ACHN (cell line): Measurements from ENCODE around the gene SCRT2.

Source experiments
- DNase-seq: peaks from one replicate; pipeline ENCODE4 v3.0.0-alpha.2; 2015
- in situ Hi-C: cut with HindIII; loops from 2 replicates; pipeline ENCODE4 v1.10.0; 2017; ENCODE audit warnings: low sequenced_read_pairs, low pct_ligation_motif_present, low pct_unique_long_range_greater_than_20kb

SCRT2 gene

DNA sequence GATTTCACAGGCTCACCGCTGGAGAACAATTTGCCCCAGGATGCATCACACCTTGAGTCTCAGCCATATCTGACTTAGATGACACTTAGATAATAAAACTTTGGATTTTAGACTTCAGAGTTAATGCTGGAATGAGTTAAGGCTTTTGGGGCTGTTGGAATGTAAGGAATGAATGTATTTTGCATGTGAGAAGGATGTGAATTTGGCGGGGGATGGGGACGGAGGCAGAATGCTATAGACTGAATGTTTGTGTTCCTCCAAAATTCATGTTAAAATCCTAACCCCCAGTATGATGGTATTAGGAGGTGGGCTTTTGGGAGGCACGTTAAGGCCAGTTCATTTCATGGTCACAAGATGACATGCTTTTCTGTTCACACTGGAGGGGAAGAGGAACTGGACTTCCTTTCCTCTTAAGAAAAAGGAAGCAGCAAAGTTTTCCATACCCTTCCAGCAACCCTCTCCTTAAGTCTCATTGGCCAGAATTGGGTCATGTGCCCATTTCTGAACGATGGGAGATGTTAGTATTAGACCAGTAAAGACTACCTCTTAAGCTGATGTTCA lies 16.8 kb downstream of the SCRT2 start:
- no peak for DNase-seq
- in situ Hi-C loops: no loop called here

- DNase-seq: no peak
- in situ Hi-C loops: no loop called here
Measured at GRCh38 chr20:658202-658601, 17.4 kb downstream of the SCRT2 start.

DNA sequence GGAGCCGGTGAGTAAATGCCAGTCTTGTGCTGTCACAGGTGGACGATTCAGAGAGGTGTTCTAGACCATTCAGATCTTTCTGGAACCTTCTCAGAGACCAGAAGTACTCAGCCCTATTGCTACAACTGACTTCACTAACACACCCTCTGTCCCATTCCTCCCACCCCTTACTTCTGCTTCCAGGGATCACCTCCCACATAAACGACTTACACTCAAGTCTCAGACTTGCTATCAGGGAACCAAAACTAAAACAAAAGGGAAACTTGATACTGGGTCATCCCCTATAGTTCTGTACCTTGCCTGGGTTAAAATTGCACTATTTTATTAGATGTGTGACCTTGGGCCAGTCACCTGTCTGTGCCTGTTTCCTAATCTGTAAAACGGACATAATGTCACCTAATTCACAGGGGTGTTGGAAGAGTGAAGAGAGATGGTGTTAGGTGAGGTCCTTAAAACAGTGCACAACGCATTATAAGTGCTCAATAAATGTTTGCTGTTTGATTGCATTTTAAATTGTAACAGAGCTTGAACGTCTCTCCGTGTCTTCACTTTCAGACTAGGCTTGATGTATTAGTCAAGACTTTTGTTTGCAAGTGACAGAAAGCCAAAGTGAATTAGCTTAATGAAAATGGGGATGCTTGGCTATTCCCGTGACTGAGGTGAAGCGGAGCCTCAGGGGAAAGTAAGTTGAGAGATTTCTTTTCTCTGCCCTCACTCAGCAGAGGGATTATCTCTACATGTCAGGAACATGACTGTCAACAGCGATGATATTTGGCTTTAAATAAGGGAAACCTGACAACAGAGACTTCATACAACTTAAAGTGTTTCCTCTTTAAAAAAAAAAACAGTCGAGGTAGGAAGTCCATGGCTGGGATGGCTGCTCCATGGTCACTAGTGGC lies 19.6 kb downstream of the SCRT2 start:
- in situ Hi-C loops: no loop called here
- no peak for DNase-seq

DNA sequence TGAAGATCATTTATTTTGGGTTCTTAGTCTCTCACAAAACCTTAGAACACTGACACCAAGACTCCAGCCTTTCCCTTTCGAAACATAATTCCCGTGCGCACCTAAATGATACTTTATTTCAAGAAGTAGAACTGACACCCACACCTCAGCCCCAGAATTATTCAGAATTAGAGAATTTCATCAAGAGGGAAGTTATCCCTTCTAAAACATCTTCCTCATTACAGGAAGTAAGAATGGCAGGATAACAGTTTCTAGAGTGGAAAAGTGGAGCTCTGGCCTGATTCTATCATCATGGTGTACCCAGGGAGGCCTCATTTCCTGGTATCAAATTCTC lies 21.2 kb downstream of the SCRT2 start:
- in situ Hi-C loops: no loop called here
- no peak for DNase-seq

DNA sequence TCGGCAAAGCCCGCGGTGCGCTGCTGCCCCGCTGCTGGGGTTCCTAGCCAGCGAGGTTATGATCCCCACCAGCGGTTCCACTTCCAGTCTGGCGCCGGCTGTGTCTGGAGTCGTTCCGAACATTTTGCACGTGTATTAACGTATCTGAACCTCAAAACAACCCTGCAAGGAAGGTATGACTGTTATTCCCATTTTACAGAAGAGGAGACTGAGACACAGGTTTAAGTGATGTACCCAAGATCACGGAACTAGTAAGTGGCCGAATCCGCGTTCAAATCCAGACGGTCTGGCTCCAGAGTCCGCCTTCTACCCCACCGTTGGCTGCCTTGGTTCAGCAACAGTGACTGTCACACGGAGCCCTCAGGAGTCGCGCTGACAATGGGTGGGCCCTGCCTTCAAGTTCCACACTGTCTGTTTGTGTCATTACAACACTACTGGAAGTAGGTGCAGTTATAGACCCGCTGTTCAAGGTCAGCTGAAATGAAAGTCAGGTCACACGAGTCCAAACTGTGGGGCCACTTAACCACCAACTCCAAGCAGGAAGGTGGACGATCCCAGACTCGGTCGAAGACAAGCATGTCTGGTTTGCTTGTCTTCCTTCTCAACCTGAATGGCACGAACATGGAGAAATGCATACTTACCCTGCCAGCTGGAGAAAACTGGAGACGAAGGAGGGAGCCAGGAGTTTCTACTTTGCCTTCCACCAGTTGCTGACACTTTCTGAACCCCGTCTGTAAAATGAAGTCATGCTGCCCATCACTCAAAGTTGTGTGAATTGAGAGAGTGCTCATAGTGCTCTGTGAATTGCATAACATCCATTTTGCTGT lies 21.8 kb downstream of the SCRT2 start:
- in situ Hi-C loops: no loop called here
- no peak for DNase-seq

DNA sequence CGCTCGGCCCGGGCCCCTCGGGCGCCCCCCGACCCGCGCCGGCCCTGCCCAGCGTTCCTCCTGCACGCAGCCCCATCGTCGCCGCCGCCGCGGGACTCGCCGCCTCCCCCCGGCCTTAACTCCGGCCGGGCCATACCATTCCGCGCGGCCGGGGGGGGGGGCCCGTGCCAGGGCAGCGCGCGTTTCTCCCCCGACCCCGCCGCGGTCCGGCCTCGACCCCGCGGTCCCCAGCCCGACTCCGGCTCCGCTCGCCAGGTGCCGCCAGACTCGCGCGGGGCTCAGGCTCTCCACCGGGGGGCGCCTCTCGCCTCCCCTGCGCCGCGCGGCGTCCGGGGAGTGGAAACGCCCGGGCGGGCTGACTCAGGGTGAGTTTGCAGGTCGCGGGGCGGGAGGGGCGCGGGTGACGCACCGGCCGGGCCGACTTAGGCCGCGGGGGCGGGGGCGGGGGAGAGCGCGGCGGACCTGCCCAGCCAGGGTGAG lies 22.5 kb downstream of the SCRT2 start, which contains the start of gene SRXN1:
Gene SRXN1 (minus strand): TSS at position 91 of the 480 bp plus-strand sequence. CDS start 15 bp downstream, at position 76.
- in situ Hi-C loops: no loop called here
- peak; percentile 91 for DNase-seq

GRCh38 chr20:652615-653109 lies 22.9 kb downstream of the SCRT2 start:
- in situ Hi-C loops: no loop called here
- peak; percentile 51 for DNase-seq

DNA sequence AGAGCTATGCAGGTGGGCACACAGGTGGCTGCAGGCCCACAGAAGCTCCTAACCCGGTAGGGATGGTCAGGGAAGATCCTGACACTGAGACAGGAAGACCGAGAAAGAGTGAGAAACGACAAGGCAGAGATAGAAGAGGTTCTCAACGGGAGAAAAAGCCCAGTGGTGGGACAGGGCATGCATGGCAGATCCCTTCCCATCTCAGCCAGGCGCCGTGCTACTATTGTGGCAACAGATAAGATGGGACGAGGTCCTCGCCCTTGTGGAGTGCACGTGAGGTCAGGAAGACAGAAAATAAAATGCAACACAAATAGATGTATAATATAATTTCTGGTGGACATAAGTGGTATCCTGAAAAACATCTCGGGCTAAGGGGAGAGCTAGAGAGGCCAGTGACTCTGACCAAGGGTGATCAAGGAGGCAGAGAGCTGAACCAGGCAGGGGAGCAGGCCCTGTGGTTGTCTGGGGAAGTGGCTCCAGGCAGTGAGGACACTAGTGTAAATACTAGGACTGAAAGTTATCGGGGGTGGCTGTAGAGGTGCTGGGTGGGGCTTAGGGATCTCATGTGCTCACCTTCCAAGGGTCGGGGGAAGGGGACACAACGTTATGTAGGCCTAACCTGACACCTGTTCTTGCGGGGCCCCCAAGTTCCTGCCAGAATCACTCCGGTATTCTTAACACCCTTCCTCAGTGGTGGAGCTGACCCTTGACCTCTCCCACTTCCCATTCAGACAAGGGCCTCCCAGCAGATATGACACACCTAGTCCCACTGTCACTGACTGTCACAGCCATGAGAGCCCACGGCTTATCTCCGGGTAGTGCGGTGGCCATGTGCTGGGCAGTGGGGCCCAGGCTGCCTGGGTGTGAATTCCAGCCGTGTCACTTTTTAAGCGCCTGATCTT lies 23.6 kb downstream of the SCRT2 start:
- in situ Hi-C loops: no loop called here

GRCh38 chr20:650954-651353 lies 24.6 kb downstream of the SCRT2 start:
- in situ Hi-C loops: no loop called here
- DNase-seq: no peak

More for the DNA sequence above, 23.6 kb downstream of the SCRT2 start:
- DNase-seq: no peak

DNA sequence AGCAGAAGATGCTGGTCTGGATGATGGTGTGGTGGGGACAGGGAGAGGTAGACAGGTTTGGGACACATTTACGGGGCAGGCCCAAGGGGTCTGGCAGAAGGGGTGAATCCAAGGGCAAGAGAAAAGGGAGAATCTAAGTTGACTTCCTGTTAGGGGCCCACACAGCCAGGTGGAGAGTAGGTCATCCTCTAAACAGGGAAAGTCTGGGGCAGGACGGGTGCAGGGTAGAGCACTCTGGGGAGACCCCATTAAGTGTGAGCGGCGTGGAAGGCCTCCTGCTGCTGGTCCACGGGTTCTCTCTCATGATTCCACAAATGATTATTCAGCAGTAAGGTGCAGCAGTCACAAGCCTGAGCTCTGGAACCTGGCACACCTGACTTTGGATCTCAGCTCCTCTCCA lies 25.3 kb downstream of the SCRT2 start:
- DNase-seq: no peak
- in situ Hi-C loops: no loop called here

- in situ Hi-C loops: no loop called here
Measured at GRCh38 chr20:647479-648019, 28.1 kb downstream of the SCRT2 start.

DNA sequence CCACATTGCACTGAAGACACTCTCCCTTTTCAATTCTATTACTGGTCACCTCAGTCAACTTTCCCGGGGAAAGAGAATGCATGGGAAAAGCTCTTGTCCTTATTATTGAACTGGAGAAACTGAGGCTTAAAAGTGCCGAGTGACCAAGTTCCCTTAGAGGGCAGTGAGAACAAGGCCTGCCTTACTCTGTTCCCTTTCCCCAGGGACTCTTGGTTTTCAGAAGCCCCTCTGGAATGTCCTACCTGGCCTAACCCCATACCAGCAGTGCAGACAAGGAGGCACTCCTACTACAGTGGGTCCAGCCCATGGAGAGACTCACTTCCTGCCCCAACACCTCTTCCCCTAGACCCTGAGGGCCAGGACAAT lies 28.8 kb downstream of the SCRT2 start:
- DNase-seq: no peak
- in situ Hi-C loops: no loop called here

More at GRCh38 chr20:647479-648019, 28.1 kb downstream of the SCRT2 start:
- no peak for DNase-seq

DNA sequence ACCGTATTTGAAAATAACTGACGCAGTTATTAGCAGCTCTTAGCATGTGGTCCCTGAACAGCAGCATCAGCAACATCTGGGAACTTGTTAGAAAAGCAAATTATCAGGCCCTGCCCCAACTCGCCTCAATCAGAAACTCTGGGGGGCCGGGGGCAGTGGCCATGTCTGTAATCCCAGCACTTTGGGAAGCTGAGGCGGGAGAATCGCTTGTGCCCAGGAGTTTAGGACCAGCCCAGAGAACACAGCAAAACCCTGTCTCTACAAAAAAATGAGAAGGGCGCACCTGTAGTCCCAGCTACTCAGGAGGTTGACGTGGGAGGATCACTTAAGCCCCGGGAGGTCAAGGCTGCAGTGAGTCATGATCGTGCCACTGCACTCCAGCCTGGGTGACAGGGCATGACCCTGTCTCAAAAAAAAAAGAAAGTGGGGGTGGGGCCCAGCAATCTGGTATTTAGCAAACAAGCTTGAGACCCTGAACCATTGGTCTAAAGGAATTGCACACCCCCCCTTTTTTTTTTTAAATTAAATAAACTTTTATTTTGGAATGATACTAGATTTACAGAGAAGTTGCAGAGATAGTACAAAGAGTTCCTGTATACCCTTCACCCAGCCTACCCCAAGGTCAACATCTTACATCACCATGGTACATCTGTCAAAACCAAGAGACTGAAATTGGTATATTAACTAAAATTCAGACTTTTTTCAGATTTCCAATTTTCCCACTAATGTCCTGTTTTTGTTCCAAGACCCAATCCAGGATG lies 29.3 kb downstream of the SCRT2 start:
- no peak for DNase-seq
- in situ Hi-C loops: no loop called here

GRCh38 chr20:645318-646106 lies 30.1 kb downstream of the SCRT2 start:
- in situ Hi-C loops: no loop called here
- DNase-seq: peak; percentile 66

- no peak for DNase-seq
- in situ Hi-C loops: no loop called here
Measured at GRCh38 chr20:644692-645317, 30.8 kb downstream of the SCRT2 start.
